ENCODE measurements around the gene RGS7.

The RGS7 gene

GRCh38 chr1:241212628-241213027 lies 144.4 kb downstream of the RGS7 start:
- no peak overlapping the region for H3K4me2 ChIP-seq (ENCODE audit: low read depth, low read length, poor library complexity, severe bottlenecking)
- no peaks in the 10 kb centered on the region for H3K9me2 ChIP-seq (replicated peaks; ENCODE audit: low read depth, low read length)
- no peaks in the 10 kb centered on the region for H3K4me1 ChIP-seq (ENCODE audit: insufficient read depth, low read length, poor library complexity, severe bottlenecking)
- TF ChIP-seq EZH2phosphoT487 (IDR thresholded peaks at IDR 0.05; ENCODE audit: borderline replicate concordance) (no peak), CTCF (conservative IDR thresholded peaks at IDR 0.05; ENCODE audit: low read length) (no peak)
- H3F3A ChIP-seq (ENCODE audit: low read depth), result no peaks in the 10 kb centered on the region
- H3K4me3 ChIP-seq (ENCODE audit: low read length, poor library complexity, severe bottlenecking), result no peak overlapping the region
- no peaks in the 10 kb centered on the region for H3K36me3 ChIP-seq (ENCODE audit: insufficient read depth, low read length)
- no peaks in the 10 kb centered on the region for H3K79me2 ChIP-seq (ENCODE audit: insufficient read depth, low read length)
- no peaks in the 10 kb centered on the region for H3K9me3 ChIP-seq (ENCODE audit: insufficient read depth, low read depth, low read length)
- no peaks in the 10 kb centered on the region for H3K27me3 ChIP-seq (ENCODE audit: insufficient read depth, low read length, poor library complexity, severe bottlenecking)
- no peak overlapping the region for H3K9ac ChIP-seq (ENCODE audit: low read depth, low read length, poor library complexity, severe bottlenecking)
- no peak overlapping the region; the same call in 1 of the 2 replicates for H2AFZ ChIP-seq (ENCODE audit: low read length)
- no peaks in the 10 kb centered on the region for H4K20me1 ChIP-seq (ENCODE audit: insufficient read depth, low read length, poor library complexity, severe bottlenecking)

- H3K27me3 ChIP-seq (ENCODE audit: insufficient read depth, low read length, poor library complexity, severe bottlenecking), result no peaks in the 10 kb centered on the region
- H3F3A ChIP-seq (ENCODE audit: low read depth), result no peaks in the 10 kb centered on the region
- H3K4me2 ChIP-seq (ENCODE audit: low read depth, low read length, poor library complexity, severe bottlenecking), result no peak overlapping the region
- H3K9me2 ChIP-seq (replicated peaks; ENCODE audit: low read depth, low read length), result no peaks in the 10 kb centered on the region
- no peaks in the 10 kb centered on the region for H3K9me3 ChIP-seq (ENCODE audit: insufficient read depth, low read depth, low read length)
- TF ChIP-seq CTCF (conservative IDR thresholded peaks at IDR 0.05; ENCODE audit: low read length), result no peak
- TF ChIP-seq EZH2phosphoT487 (IDR thresholded peaks at IDR 0.05; ENCODE audit: borderline replicate concordance), result no peak
- no peaks in the 10 kb centered on the region for H3K4me1 ChIP-seq (ENCODE audit: insufficient read depth, low read length, poor library complexity, severe bottlenecking)
- no peaks in the 10 kb centered on the region for H4K20me1 ChIP-seq (ENCODE audit: insufficient read depth, low read length, poor library complexity, severe bottlenecking)
- H2AFZ ChIP-seq (ENCODE audit: low read length), result no peak overlapping the region
- no peak overlapping the region for H3K9ac ChIP-seq (ENCODE audit: low read depth, low read length, poor library complexity, severe bottlenecking)
- H3K4me3 ChIP-seq (ENCODE audit: low read length, poor library complexity, severe bottlenecking), result no peak overlapping the region
- H3K79me2 ChIP-seq (ENCODE audit: insufficient read depth, low read length), result no peaks in the 10 kb centered on the region
- H3K36me3 ChIP-seq (ENCODE audit: insufficient read depth, low read length), result no peaks in the 10 kb centered on the region
Observed at GRCh38 chr1:241208910-241209379, 148.1 kb downstream of the RGS7 start.

- H3K79me2 ChIP-seq (ENCODE audit: insufficient read depth, low read length), result no peaks in the 10 kb centered on the region
- no peaks in the 10 kb centered on the region for H3K9me2 ChIP-seq (replicated peaks; ENCODE audit: low read depth, low read length)
- no peak overlapping the region for H3K4me3 ChIP-seq (ENCODE audit: low read length, poor library complexity, severe bottlenecking)
- no peaks in the 10 kb centered on the region for H3K9me3 ChIP-seq (ENCODE audit: insufficient read depth, low read depth, low read length)
- no peak overlapping the region for H3K4me2 ChIP-seq (ENCODE audit: low read depth, low read length, poor library complexity, severe bottlenecking)
- no peaks in the 10 kb centered on the region for H3K27me3 ChIP-seq (ENCODE audit: insufficient read depth, low read length, poor library complexity, severe bottlenecking)
- no peaks in the 10 kb centered on the region for H4K20me1 ChIP-seq (ENCODE audit: insufficient read depth, low read length, poor library complexity, severe bottlenecking)
- no peak overlapping the region for H3K9ac ChIP-seq (ENCODE audit: low read depth, low read length, poor library complexity, severe bottlenecking)
- H2AFZ ChIP-seq (ENCODE audit: low read length), result no peak overlapping the region
- H3F3A ChIP-seq (ENCODE audit: low read depth), result no peaks in the 10 kb centered on the region
- no peaks in the 10 kb centered on the region for H3K4me1 ChIP-seq (ENCODE audit: insufficient read depth, low read length, poor library complexity, severe bottlenecking)
- no peaks in the 10 kb centered on the region for H3K36me3 ChIP-seq (ENCODE audit: insufficient read depth, low read length)
- no peak for TF ChIP-seq EZH2phosphoT487 (IDR thresholded peaks at IDR 0.05; ENCODE audit: borderline replicate concordance)
- TF ChIP-seq CTCF (conservative IDR thresholded peaks at IDR 0.05; ENCODE audit: low read length), result no peak
Observed at GRCh38 chr1:241203817-241204216, 153.2 kb downstream of the RGS7 start.
